IMR-90 (cell line): ENCODE data around the gene KRTAP12-3. TPM values are rescaled to one million over a fixed set of nuclear protein-coding genes. Genes with fewer than 3 reads are reported as not detected.
A peak's percentile ranks its signal among the peaks of the same experiment; 100 is the strongest.

Experiments used
- ATAC-seq: fragments of 200-7000 bp; cut with Tn5 transposase; 2 replicates; pipeline ENCODE4 v1.9.1; 2020; ENCODE audit warnings: low read depth, mild to moderate bottlenecking, moderate library complexity
- BruUV-seq: library from RNA; stranded (reverse); fragments of 400-500 nt; replicated peaks from 2 replicates; lab custom pipeline; 2021; lab: Mats Ljungman, UMichigan
- CTCF ChIA-PET: fragments of 300-600 bp; formaldehyde crosslinking; extraction: SDS; loops from one replicate; lab custom pipeline; 2021; ENCODE audit warnings: antibody characterized with exemption; lab: Yijun Ruan, JAX
- POLR2A ChIA-PET: fragments of 300-600 bp; sonication (Branson Sonifier 250); formaldehyde crosslinking; loops from one replicate; lab custom pipeline; 2022; ENCODE audit warnings: antibody characterized with exemption; ENCODE audit not compliant: unreplicated experiment; lab: Charles Lee
- DNase-seq: peaks from one replicate; pipeline ENCODE4 v3.0.0; 2013
- H2AFZ ChIP-seq: replicated peaks from 2 replicates; pipeline ENCODE3; 2013; ENCODE audit warnings: low read length, mild to moderate bottlenecking; ENCODE audit not compliant: poor library complexity
- H2AK5ac ChIP-seq: 2 replicates; pipeline ENCODE4 v1.6.1; 2013; ENCODE audit warnings: low read depth, low read length, inconsistent platforms
- H2AK9ac ChIP-seq: replicated peaks from 2 replicates; pipeline ENCODE3; 2013; ENCODE audit warnings: mild to moderate bottlenecking, low read depth, low read length, moderate library complexity; ENCODE audit not compliant: poor library complexity
- H2BK120ac ChIP-seq: 2 replicates; pipeline ENCODE4 v1.6.1; 2013; ENCODE audit warnings: low read depth, low read length, inconsistent platforms
- H2BK15ac ChIP-seq: 3 replicates; pipeline ENCODE4 v1.6.1; 2013; ENCODE audit warnings: low read depth, low read length, inconsistent platforms
- H2BK20ac ChIP-seq: 2 replicates; pipeline ENCODE4 v1.6.1; 2013; ENCODE audit warnings: low read depth, mild to moderate bottlenecking, inconsistent platforms, low read length, moderate library complexity
- H2BK5ac ChIP-seq: 2 replicates; pipeline ENCODE4 v1.6.1; 2013; ENCODE audit warnings: mild to moderate bottlenecking, low read depth, low read length, inconsistent platforms; ENCODE audit not compliant: poor library complexity, severe bottlenecking
- H3K14ac ChIP-seq: replicated peaks from 2 replicates; pipeline ENCODE4 v1.6.1; 2013; ENCODE audit warnings: low read depth, low read length, inconsistent platforms
- H3K18ac ChIP-seq: 2 replicates; pipeline ENCODE4 v1.6.1; 2013; ENCODE audit warnings: low read depth, low read length, control low read depth
- H3K23ac ChIP-seq: 2 replicates; pipeline ENCODE4 v1.6.1; 2013; ENCODE audit warnings: low read depth, low read length, inconsistent platforms
- H3K27ac ChIP-seq: 2 replicates; pipeline ENCODE4 v1.5.1; 2013; ENCODE audit warnings: mild to moderate bottlenecking, control low read depth, low read length; ENCODE audit not compliant: insufficient read depth
- H3K27me3 ChIP-seq: 2 replicates; pipeline ENCODE4 v1.6.1; 2013; ENCODE audit warnings: low read length; ENCODE audit not compliant: control insufficient read depth, insufficient read depth
- H3K36me3 ChIP-seq: 2 replicates; pipeline ENCODE4 v1.6.1; 2013; ENCODE audit warnings: low read length, mixed read lengths; ENCODE audit not compliant: control insufficient read depth, insufficient read depth
- H3K4ac ChIP-seq: 2 replicates; pipeline ENCODE4 v1.6.1; 2013; ENCODE audit warnings: low read depth, low read length, inconsistent platforms
- H3K4me1 ChIP-seq: 2 replicates; pipeline ENCODE4 v1.6.1; 2013; ENCODE audit warnings: low read length, mixed read lengths; ENCODE audit not compliant: control insufficient read depth, insufficient read depth
- H3K4me2 ChIP-seq: 2 replicates; pipeline ENCODE4 v1.6.1; 2013; ENCODE audit warnings: low read depth, mild to moderate bottlenecking, control low read depth, low read length, moderate library complexity
- H3K4me3 ChIP-seq: 2 replicates; pipeline ENCODE4 v1.5.1; 2013; ENCODE audit warnings: low read depth, mild to moderate bottlenecking, control low read depth, low read length, moderate library complexity; ENCODE audit not compliant: insufficient read depth
- H3K56ac ChIP-seq: 2 replicates; pipeline ENCODE4 v1.6.1; 2013; ENCODE audit warnings: low read length, inconsistent platforms; ENCODE audit not compliant: insufficient read depth; ENCODE audit errors: extremely low read depth
- H3K79me1 ChIP-seq, 2 experiments: 2 replicates each; pipeline ENCODE4 v1.6.1; 2013; ENCODE audit warnings: low read length in 2 of 2, inconsistent platforms in 1 of 2, low read depth in 1 of 2
- H3K9ac ChIP-seq: 2 replicates; pipeline ENCODE4 v1.6.1; 2013; ENCODE audit warnings: low read depth, low read length, control low read depth
- H3K9me1 ChIP-seq: 2 replicates; pipeline ENCODE4 v1.6.1; 2013; ENCODE audit warnings: low read length, inconsistent platforms; ENCODE audit not compliant: insufficient read depth
- H3K9me3 ChIP-seq: 2 replicates; pipeline ENCODE4 v1.6.1; 2013; ENCODE audit warnings: low read length; ENCODE audit not compliant: control insufficient read depth, insufficient read depth
- H4K20me1 ChIP-seq: 2 replicates; pipeline ENCODE4 v1.6.1; 2013; ENCODE audit warnings: low read length, inconsistent platforms; ENCODE audit not compliant: insufficient read depth
- H4K5ac ChIP-seq: 2 replicates; pipeline ENCODE4 v1.6.1; 2013; ENCODE audit warnings: mild to moderate bottlenecking, low read depth, low read length, control low read depth
- H4K8ac ChIP-seq, 2 experiments: 2 replicates each; pipeline ENCODE4 v1.6.1; 2013; ENCODE audit warnings: low read depth in 2 of 2, low read length in 2 of 2, control low read depth in 1 of 2, inconsistent platforms in 1 of 2
- H4K91ac ChIP-seq: 2 replicates; pipeline ENCODE4 v1.6.1; 2013; ENCODE audit warnings: low read depth, low read length, inconsistent platforms; ENCODE audit not compliant: insufficient read depth
- CEBPB ChIP-seq: IDR thresholded peaks from 2 replicates; pipeline ENCODE4 v1.6.1; 2012; ENCODE audit warnings: low read depth, low read length, improper control_type of control experiment
- CHD1 ChIP-seq: IDR thresholded peaks from 2 replicates; pipeline ENCODE4 v1.6.1; 2012; ENCODE audit warnings: low read depth, low read length, improper control_type of control experiment
- MAFK ChIP-seq: IDR thresholded peaks from 2 replicates; pipeline ENCODE4 v1.6.1; 2012; ENCODE audit warnings: low read depth, low read length, improper control_type of control experiment
- NFE2L2 ChIP-seq: fragments of 150-350 bp; IDR thresholded peaks from 2 replicates; pipeline ENCODE4 v1.6.1; 2016; ENCODE audit warnings: low read depth, mild to moderate bottlenecking, low read length
- RCOR1 ChIP-seq: IDR thresholded peaks from 2 replicates; pipeline ENCODE4 v1.6.1; 2012; ENCODE audit warnings: mild to moderate bottlenecking, low read length, improper control_type of control experiment; ENCODE audit not compliant: insufficient replicate concordance
- SMC3 ChIP-seq: fragments of 150-350 bp; IDR thresholded peaks from 2 replicates; pipeline ENCODE4 v1.6.1; 2016; ENCODE audit warnings: low read depth, mild to moderate bottlenecking, antibody characterized with exemption, low read length, moderate library complexity
- WGBS, 2 experiments: methylation state at CpG; one replicate each; pipeline versions ENCODE4 v1.1.5 to v1.1.7; 2013; ENCODE audit warnings: missing lambda C conversion rate in 2 of 2; ENCODE audit not compliant: insufficient read length in 1 of 2; ENCODE audit errors: extremely low coverage in 2 of 2; 5-methylcytosine and 5-hydroxymethylcytosine counted together
- dilution Hi-C: fragments of 300-500 bp; cut with HindIII; formaldehyde crosslinking; loops from one replicate; pipeline ENCODE4 v1.14.3; 2018; ENCODE audit warnings: low sequenced_read_pairs; ENCODE audit not compliant: unreplicated experiment
- in situ Hi-C: fragments of 300-500 bp; cut with MboI; formaldehyde crosslinking; loops from 3 replicates; pipeline ENCODE4 v1.14.3; 2019; ENCODE audit warnings: low sequenced_read_pairs, inconsistent platforms, mixed read lengths
- intact Hi-C: fragments of 100-400 bp; cut with micrococcal nuclease; formaldehyde crosslinking; loops from 2 replicates; pipeline ENCODE4 v1.10.0; 2022
- polyA plus RNA-seq, 3 experiments: library from polyadenylated mRNA; depleted of rRNA; stranded (reverse); fragments of >200 nt; gene quantifications; 2 replicates each; pipeline ENCODE4 v1.2.3, GENCODE V29; 2012; ENCODE audit warnings: low replicate concordance in 1 of 3
- total RNA-seq: library from RNA; depleted of rRNA; stranded (reverse); fragments of >200 nt; gene quantifications from 2 replicates; pipeline ENCODE4 v1.2.3, GENCODE V29; 2012
- TF ChIP-seq, protein P1 (sequence below): fragments of 150-350 bp; IDR thresholded peaks from 2 replicates; pipeline ENCODE4 v1.6.1; 2016; ENCODE audit warnings: low read depth, mild to moderate bottlenecking, low read length, moderate library complexity, borderline replicate concordance

KRTAP12-3 gene
- total and polyA plus RNA-seq, 2 of the 4 experiments (the other 2 are of a cell fraction): not detected

GRCh38 chr21:44650265-44650972, 7.3 kb upstream of the KRTAP12-3 start:
- CTCF ChIA-PET: no interaction called here
- Histone ChIP-seq H3K18ac (no peak overlapping the region), H2AFZ (peak overlapping the region; percentile 7), H3K36me3 (no peaks in the 10 kb centered on the region), H3K14ac (no peak overlapping the region), H3K4me2 (no peak overlapping the region), H4K5ac (no peak overlapping the region), H3K27me3 (no peaks in the 10 kb centered on the region; the same call in 1 of the 2 replicates), H2BK20ac (no peak overlapping the region), H3K27ac (no peak overlapping the region), H2AK5ac (no peak overlapping the region), H4K20me1 (no peaks in the 10 kb centered on the region), H3K4me3 (no peak overlapping the region), H3K79me1 (no peaks in the 10 kb centered on the region), H3K9ac (no peak overlapping the region), H2BK15ac (no peak overlapping the region), H4K8ac (no peak overlapping the region), H3K23ac (no peak overlapping the region), H2AK9ac (no peak overlapping the region), H3K56ac (no peak overlapping the region), H2BK5ac (no peak overlapping the region), H2BK120ac (no peak overlapping the region), H3K4ac (no peak overlapping the region), H3K4me1 (no peaks in the 10 kb centered on the region), H3K9me1 (no peaks in the 10 kb centered on the region), H3K9me3 (peaks cover 2% of the 10 kb centered on the region), H4K91ac (no peak overlapping the region)
- in situ Hi-C loops (no loop called here), intact Hi-C loops (loop anchor here (10.0 kb wide), 1 partner anchor 64 kb away; the partner anchor contains the start of gene TSPEAR), dilution Hi-C loops (no loop called here)
- DNase-seq (no peak), ATAC-seq (no peak)
- WGBS, 2 experiments: 64% methylated on average over 15 of the region's 20 CpGs; no CpG with 5 or more reads in 1 of the 2 experiments
- BruUV-seq: no TSS peak
- TF ChIP-seq CHD1 (no peak), CEBPB (no peak), MAFK (no peak), SMC3 (no peak), NFE2L2 (no peak), RCOR1 (no peak)
- TF ChIP-seq, protein P1, sequence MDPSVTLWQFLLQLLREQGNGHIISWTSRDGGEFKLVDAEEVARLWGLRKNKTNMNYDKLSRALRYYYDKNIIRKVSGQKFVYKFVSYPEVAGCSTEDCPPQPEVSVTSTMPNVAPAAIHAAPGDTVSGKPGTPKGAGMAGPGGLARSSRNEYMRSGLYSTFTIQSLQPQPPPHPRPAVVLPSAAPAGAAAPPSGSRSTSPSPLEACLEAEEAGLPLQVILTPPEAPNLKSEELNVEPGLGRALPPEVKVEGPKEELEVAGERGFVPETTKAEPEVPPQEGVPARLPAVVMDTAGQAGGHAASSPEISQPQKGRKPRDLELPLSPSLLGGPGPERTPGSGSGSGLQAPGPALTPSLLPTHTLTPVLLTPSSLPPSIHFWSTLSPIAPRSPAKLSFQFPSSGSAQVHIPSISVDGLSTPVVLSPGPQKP: no peak
- POLR2A ChIA-PET: no interaction called here
